ENCODE results near the gene FREY1. TPM values are rescaled to one million over a fixed set of nuclear protein-coding genes. Genes with fewer than 3 reads are reported as not detected.

FREY1 gene
- total and polyA plus RNA-seq, 2 donors (not counting 3 experiments of a cell fraction or from before 2014, with no cell fraction given): 0.84 to 1.1 TPM

- no peak overlapping the region for H3K4me3 ChIP-seq (replicated peaks in 1 of 3; ENCODE audit: insufficient read depth in 1 of 3, low read depth in 1 of 3, low read length in 3 of 3)
- CTCF ChIA-PET: interaction anchor here (3.7 kb wide), 1 partner anchor 12 kb away, joined by 16 read pairs; no protein-coding TSS in a partner anchor
- dilution Hi-C loops (cut with MboI; ENCODE audit: extremely low pct_ligation_motif_present, low sequenced_read_pairs): no loop called here
- H3K9me1 ChIP-seq (replicated peaks; ENCODE audit: control insufficient read depth, extremely low read depth, insufficient read depth, low read length): no peaks in the 10 kb centered on the region
- intact Hi-C loops (cut with micrococcal nuclease): no loop called here
- DNase-seq (ENCODE audit: low read depth, low spot score): no peak
- POLR2A ChIA-PET: no interaction called here
- no peak overlapping the region for H3K9ac ChIP-seq (replicated peaks; ENCODE audit: extremely low read depth, insufficient read depth, low read length)
- no peak overlapping the region for H3K27ac ChIP-seq (ENCODE audit: insufficient read depth, low read depth, low read length)
- H3K4me1 ChIP-seq (ENCODE audit: control insufficient read depth, extremely low read depth, insufficient read depth, low read length): no peaks in the 10 kb centered on the region
- peaks cover 2 to 5% of the 10 kb centered on the region in 2 experiments for H3K27me3 ChIP-seq (ENCODE audit: control insufficient read depth in 2 of 2, insufficient read depth in 2 of 2, low read length in 2 of 2)
- no peak for FAIRE-seq
- H3K79me2 ChIP-seq (ENCODE audit: control insufficient read depth, insufficient read depth, low read length): no peaks in the 10 kb centered on the region
- H3K9me3 ChIP-seq (replicated peaks; ENCODE audit: control insufficient read depth, insufficient read depth, low read length): no peaks in the 10 kb centered on the region
- no peaks in the 10 kb centered on the region for H3K36me3 ChIP-seq (ENCODE audit: control insufficient read depth in 2 of 2, extremely low read depth in 1 of 2, insufficient read depth in 2 of 2, low read length in 2 of 2)
- H2AFZ ChIP-seq (ENCODE audit: low read depth, low read length): no peak overlapping the region
- no peak overlapping the region for H3K4me2 ChIP-seq (ENCODE audit: insufficient read depth, low read length)
- no TSS peak for BruUV-seq (replicated peaks)
- TF ChIP-seq CTCF (IDR thresholded peaks at IDR 0.05; ENCODE audit: extremely low read depth in 1 of 2, insufficient read depth in 1 of 2, low read depth in 1 of 2, low read length in 2 of 2) (no peak), FOS (IDR thresholded peaks at IDR 0.05; ENCODE audit: borderline replicate concordance, insufficient read depth, low read length) (no peak), GATA2 (IDR thresholded peaks at IDR 0.05; ENCODE audit: insufficient read depth, insufficient read length, low read depth, low read length) (no peak), POLR2A (IDR thresholded peaks at IDR 0.05; ENCODE audit: low read depth, low read length) (no peak)
- no peaks in the 10 kb centered on the region for H4K20me1 ChIP-seq (replicated peaks; ENCODE audit: control insufficient read depth, extremely low read depth, insufficient read depth, low read length)
These were observed 22.4 kb downstream of the FREY1 start for GRCh38 chr11:45884596-45885185.

- Histone ChIP-seq H2AFZ (ENCODE audit: low read depth, low read length) (no peak overlapping the region), H3K27me3 (ENCODE audit: control insufficient read depth in 2 of 2, insufficient read depth in 2 of 2, low read length in 2 of 2) (peaks cover 2 to 5% of the 10 kb centered on the region in 2 experiments), H3K4me3 (replicated peaks in 1 of 3; ENCODE audit: insufficient read depth in 1 of 3, low read depth in 1 of 3, low read length in 3 of 3) (no peak overlapping the region), H3K4me2 (ENCODE audit: insufficient read depth, low read length) (no peak overlapping the region), H3K36me3 (ENCODE audit: control insufficient read depth in 2 of 2, extremely low read depth in 1 of 2, insufficient read depth in 2 of 2, low read length in 2 of 2) (no peaks in the 10 kb centered on the region), H3K27ac (ENCODE audit: insufficient read depth, low read depth, low read length) (no peak overlapping the region), H3K9ac (replicated peaks; ENCODE audit: extremely low read depth, insufficient read depth, low read length) (no peak overlapping the region), H4K20me1 (replicated peaks; ENCODE audit: control insufficient read depth, extremely low read depth, insufficient read depth, low read length) (no peaks in the 10 kb centered on the region), H3K79me2 (ENCODE audit: control insufficient read depth, insufficient read depth, low read length) (no peaks in the 10 kb centered on the region), H3K9me3 (replicated peaks; ENCODE audit: control insufficient read depth, insufficient read depth, low read length) (no peaks in the 10 kb centered on the region), H3K9me1 (replicated peaks; ENCODE audit: control insufficient read depth, extremely low read depth, insufficient read depth, low read length) (no peaks in the 10 kb centered on the region), H3K4me1 (ENCODE audit: control insufficient read depth, extremely low read depth, insufficient read depth, low read length) (no peaks in the 10 kb centered on the region)
- DNase-seq (ENCODE audit: low read depth, low spot score) (no peak), FAIRE-seq (no peak)
- POLR2A ChIA-PET: no interaction called here
- TF ChIP-seq GATA2 (IDR thresholded peaks at IDR 0.05; ENCODE audit: insufficient read depth, insufficient read length, low read depth, low read length): no peak
- TF ChIP-seq EZH2 (IDR thresholded peaks at IDR 0.05; ENCODE audit: borderline replicate concordance, low read depth, low read length, severe bottlenecking): no peak
- no peak for TF ChIP-seq JUN (IDR thresholded peaks at IDR 0.05; ENCODE audit: borderline replicate concordance, insufficient read depth, insufficient read length, low read depth)
- intact Hi-C loops (cut with micrococcal nuclease): no loop called here
- dilution Hi-C loops (cut with MboI; ENCODE audit: extremely low pct_ligation_motif_present, low sequenced_read_pairs): no loop called here
- CTCF ChIA-PET: interaction anchor here (3.7 kb wide), 1 partner anchor 10 kb away, joined by 16 read pairs; no protein-coding TSS in a partner anchor
- BruUV-seq (replicated peaks): no TSS peak
These were observed 25.2 kb downstream of the FREY1 start for GRCh38 chr11:45881708-45882368.
